ENCODE measurements around the gene CLDN1. TPM values are rescaled to one million over a fixed set of nuclear protein-coding genes. Genes with fewer than 3 reads are reported as not detected.

CLDN1 gene
- 100 to 1,000 TPM in 1 of 4 donors, 10 to 100 TPM in 2, 1 to 10 TPM in 1; 2.7 to 184 (median 58.3) TPM for total RNA-seq

GRCh38 chr3:190321789-190322603, at the start of gene CLDN1:
CLDN1 (minus strand) TSS chr3:190322446; CDS start chr3:190322206, 240 bp downstream.
- peak in 2 of 3 donors; percentile 81 to 82 for TF ChIP-seq CTCF (IDR thresholded peaks at IDR 0.05)
- peak; percentile 78 for ATAC-seq (ENCODE audit: low FRiP score)
- peak; percentile 64 for DNase-seq (ENCODE audit: low spot score)

GRCh38 chr3:190371152-190371551, 48.9 kb upstream of the CLDN1 start:
- ATAC-seq (ENCODE audit: low FRiP score) (no peak), DNase-seq (ENCODE audit: low spot score) (no peak)
- TF ChIP-seq CTCF (IDR thresholded peaks at IDR 0.05) = no peak

- no peak for DNase-seq (ENCODE audit: low spot score)
- no peak for TF ChIP-seq CTCF (IDR thresholded peaks at IDR 0.05)
- ATAC-seq (ENCODE audit: low FRiP score) = no peak
Observed at GRCh38 chr3:190370369-190370768, 48.1 kb upstream of the CLDN1 start.

GRCh38 chr3:190369668-190370295, 47.5 kb upstream of the CLDN1 start:
- TF ChIP-seq CTCF (IDR thresholded peaks at IDR 0.05) = no peak
- DNase-seq (ENCODE audit: low spot score) (no peak), ATAC-seq (ENCODE audit: low FRiP score) (peak; percentile 47)

GRCh38 chr3:190368881-190369280, 46.6 kb upstream of the CLDN1 start:
- DNase-seq (ENCODE audit: low spot score) (no peak), ATAC-seq (ENCODE audit: low FRiP score) (no peak)
- TF ChIP-seq CTCF (IDR thresholded peaks at IDR 0.05) = no peak

GRCh38 chr3:190366133-190366532, 43.9 kb upstream of the CLDN1 start:
- no peak for DNase-seq (ENCODE audit: low spot score)
- TF ChIP-seq CTCF (IDR thresholded peaks at IDR 0.05) = no peak
- peak; percentile 62 for ATAC-seq (ENCODE audit: low FRiP score)

Data from omental fat pad (tissue), 4 donors.